HepG2 (cell line): ENCODE measurements around the gene IRF4. TPM values are rescaled to one million over a fixed set of nuclear protein-coding genes. Genes with fewer than 3 reads are reported as not detected.

Experiments used
- ATAC-seq: fragments of 200-7000 bp; cut with Tn5 transposase; 3 replicates; pipeline ENCODE4 v1.9.1; 2020; ENCODE audit warnings: mild to moderate bottlenecking, moderate library complexity
- BruUV-seq: library from RNA; stranded (reverse); fragments of 400-500 nt; replicated peaks from 2 replicates; lab custom pipeline; 2021; lab: Mats Ljungman, UMichigan
- CTCF ChIA-PET: fragments of 300-600 bp; formaldehyde crosslinking; extraction: SDS; loops from one replicate; lab custom pipeline; 2021; ENCODE audit warnings: low total read pairs, inconsistent platforms, low intra/inter-chr PET ratio; lab: Yijun Ruan, JAX
- POLR2A ChIA-PET: fragments of 350-600 bp; sonication (Branson Sonifier 250); formaldehyde crosslinking; loops from one replicate; lab custom pipeline; 2020; ENCODE audit warnings: antibody characterized with exemption, inconsistent platforms; lab: Yijun Ruan, JAX
- DNase-seq: peaks from one replicate; pipeline ENCODE4 v3.0.0-alpha.2; 2015; ENCODE audit warnings: low spot score
- FAIRE-seq: peaks from 3 replicates; lab custom pipeline; 2011; peaks lifted over from hg19 to GRCh38; lab: Jason Lieb, UNC
- H2AFZ ChIP-seq: one replicate; pipeline ENCODE4 v1.6.1; 2011; ENCODE audit warnings: low read length, inconsistent platforms
- H3K27ac ChIP-seq: fragments of 300-600 bp; 3 replicates; pipeline ENCODE4 v1.8.0; 2011; ENCODE audit warnings: mixed run types, mild to moderate bottlenecking, mixed read lengths, low read length, inconsistent platforms; ENCODE audit not compliant: insufficient read depth; ENCODE audit errors: extremely low read length
- H3K27me3 ChIP-seq, 2 experiments: fragments of 200-600 bp in 1 of 2; 2 replicates in 1 of 2; 3 replicates in 1 of 2; pipeline versions ENCODE4 v1.6.0 to v1.8.0; 2011; ENCODE audit warnings: low read length in 2 of 2, mild to moderate bottlenecking in 2 of 2, moderate library complexity in 2 of 2, inconsistent platforms in 1 of 2; ENCODE audit not compliant: insufficient read depth in 2 of 2, control insufficient read depth in 1 of 2
- H3K36me3 ChIP-seq, 2 experiments: fragments of 200-600 bp in 1 of 2; replicated peaks in 1 of 2; 2 replicates in 1 of 2; 3 replicates in 1 of 2; pipeline versions ENCODE4 v1.5.1 to v1.8.0; 2011; ENCODE audit warnings: low read length in 2 of 2, inconsistent platforms in 1 of 2; ENCODE audit not compliant: insufficient read depth in 2 of 2, control insufficient read depth in 1 of 2
- H3K4me1 ChIP-seq: 2 replicates; pipeline ENCODE4 v1.5.1; 2012; ENCODE audit warnings: low read length, inconsistent platforms; ENCODE audit not compliant: insufficient read depth
- H3K4me2 ChIP-seq: 2 replicates; pipeline ENCODE4 v1.6.0; 2011; ENCODE audit warnings: low read depth, low read length, inconsistent platforms
- H3K4me3 ChIP-seq, 3 experiments: fragments of 200-600 bp in 1 of 3; sonication (generic), shearing (Covaris generic) in 1 of 3; replicated peaks in 1 of 3; 2 replicates each; pipeline ENCODE4 v1.5.1; 2011 to 2016; ENCODE audit warnings: low read length in 3 of 3, inconsistent platforms in 2 of 3, low read depth in 2 of 3, mild to moderate bottlenecking in 2 of 3, control low read depth in 1 of 3, mixed read lengths in 1 of 3; ENCODE audit not compliant: insufficient read depth in 1 of 3
- H3K79me2 ChIP-seq: one replicate; pipeline ENCODE4 v1.6.1; 2011; ENCODE audit warnings: low read length, inconsistent platforms; ENCODE audit not compliant: insufficient read depth
- H3K9ac ChIP-seq: 2 replicates; pipeline ENCODE4 v1.6.0; 2011; ENCODE audit warnings: mild to moderate bottlenecking, low read depth, low read length, inconsistent platforms; ENCODE audit not compliant: insufficient read depth
- H3K9me3 ChIP-seq: 2 replicates; pipeline ENCODE4 v1.5.1; 2012; ENCODE audit warnings: mild to moderate bottlenecking, low read length
- H4K20me1 ChIP-seq: 2 replicates; pipeline ENCODE4 v1.6.0; 2011; ENCODE audit warnings: inconsistent platforms, mild to moderate bottlenecking, low read length, moderate library complexity; ENCODE audit not compliant: insufficient read depth
- EZH2 ChIP-seq: conservative IDR thresholded peaks from 2 replicates; pipeline ENCODE4 v1.6.1; 2012; ENCODE audit warnings: mild to moderate bottlenecking, low read depth, low read length, moderate library complexity
- GTF2F1 ChIP-seq: fragments of 150-350 bp; IDR thresholded peaks from 2 replicates; pipeline ENCODE4 v1.6.1; 2014; ENCODE audit warnings: low read length
- HOXD1 ChIP-seq: sonication (generic); formaldehyde crosslinking; IDR thresholded peaks from 2 replicates; pipeline ENCODE4 v1.5.0; 2020; ENCODE audit warnings: missing genetic modification reagents
- KDM5B ChIP-seq: sonication (generic); formaldehyde crosslinking; IDR thresholded peaks from 2 replicates; pipeline ENCODE4 v1.4.0; 2020; ENCODE audit warnings: missing genetic modification reagents, mild to moderate bottlenecking, borderline replicate concordance
- WGBS: methylation state at CpG from one replicate; pipeline ENCODE4 v1.1.6; 2017; ENCODE audit warnings: low lambda C conversion rate; 5-methylcytosine and 5-hydroxymethylcytosine counted together
- in situ Hi-C: cut with HindIII; loops from 2 replicates; pipeline ENCODE4 v1.10.0; 2017; ENCODE audit warnings: low pct_unique_long_range_greater_than_20kb; ENCODE audit not compliant: extremely low pct_ligation_motif_present
- intact Hi-C: fragments of 100-400 bp; cut with micrococcal nuclease; formaldehyde crosslinking; loops from one replicate; pipeline ENCODE4 v1.10.0; 2022; ENCODE audit not compliant: unreplicated experiment
- polyA plus RNA-seq, 8 experiments: library from polyadenylated mRNA; depleted of rRNA in 3 of 8; stranded (reverse) in 7 of 8; unstranded in 1 of 8; fragments of >200 nt; fragmentation: Illumina TruSeq in 4 of 8; extraction: Trizol in 4 of 8; gene quantifications; 2 replicates each; pipeline versions ENCODE4 v1.2.1 to v1.2.3, GENCODE V29; 2011 to 2016; ENCODE audit warnings: low read depth in 4 of 8, missing spikeins in 1 of 8, mixed read lengths in 1 of 8; ENCODE audit not compliant: insufficient read depth in 1 of 8
- total RNA-seq, 5 experiments: library from RNA; depleted of rRNA; stranded (reverse); fragments of >200 nt; fragmentation: Illumina TruSeq; extraction: Trizol; gene quantifications; 2 replicates each; pipeline ENCODE4 v1.2.3, GENCODE V29; 2016; ENCODE audit warnings: low read depth in 1 of 5
- TF ChIP-seq, protein P1 (sequence below): sonication (generic); formaldehyde crosslinking; IDR thresholded peaks from 2 replicates; pipeline ENCODE4 v1.5.0; 2020; ENCODE audit warnings: mild to moderate bottlenecking, missing genetic modification reagents, moderate library complexity

The IRF4 gene
- total and polyA plus RNA-seq, 2 of the 13 experiments (the other 11 are each of a cell fraction or from before 2014, with no cell fraction given), result 0.07 to 0.09 TPM

DNA sequence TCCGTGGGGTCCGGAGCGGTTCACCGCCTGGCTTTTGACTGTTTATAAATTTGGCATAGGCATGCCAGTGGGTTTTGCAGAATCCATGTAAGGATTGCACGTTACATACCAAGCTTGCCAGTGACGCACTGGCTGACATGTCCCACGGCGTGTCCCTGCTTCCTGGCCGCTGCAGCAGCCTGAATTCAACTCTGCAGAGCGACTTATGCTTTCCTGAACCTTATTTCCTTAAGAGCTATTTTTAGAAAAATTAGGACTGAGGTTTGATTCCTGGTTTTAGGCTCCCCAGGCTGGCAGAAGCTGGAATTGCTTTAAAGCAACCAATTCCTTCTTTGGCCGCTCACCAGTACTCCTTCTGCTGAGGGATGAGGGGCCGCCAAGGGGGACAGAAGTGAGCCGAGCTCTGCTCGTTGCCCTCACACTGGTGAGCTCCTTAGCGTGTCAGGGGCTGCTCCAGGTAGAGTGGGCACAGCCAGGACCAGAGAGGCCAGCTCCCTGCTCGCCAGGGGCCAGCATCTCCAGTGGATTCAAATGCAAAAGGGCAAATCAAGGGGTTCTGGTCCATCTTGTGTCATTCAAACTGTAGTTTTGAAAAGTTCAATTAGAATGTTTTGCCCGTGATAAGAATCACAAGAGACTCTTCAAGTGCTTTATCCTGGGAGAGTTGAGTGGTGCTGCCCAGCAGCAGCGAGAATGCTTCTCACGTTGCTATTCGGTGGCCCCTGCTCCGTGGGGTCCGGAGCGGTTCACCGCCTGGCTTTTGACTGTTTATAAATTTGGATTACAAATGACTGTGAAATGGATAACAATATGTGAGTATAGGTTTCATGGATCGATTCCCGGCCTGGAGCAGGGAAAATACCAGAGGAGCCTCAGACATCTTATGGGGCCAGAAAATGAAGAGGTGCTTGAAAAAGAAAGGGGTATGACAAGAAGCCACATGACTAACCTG lies 17.5 kb upstream of the IRF4 start:
- H4K20me1 ChIP-seq, result no peaks in the 10 kb centered on the region; the same call in 1 of the 2 replicates
- no peak overlapping the region for H3K27ac ChIP-seq
- H3K36me3 ChIP-seq, result no peaks in the 10 kb centered on the region
- H3K9me3 ChIP-seq, result no peaks in the 10 kb centered on the region
- no TSS peak for BruUV-seq
- peaks cover 9 to 79% of the 10 kb centered on the region in 2 experiments; a peak in 3 of 5 replicates for H3K27me3 ChIP-seq
- WGBS, result 35% methylated on average over 26 of the region's 26 CpGs
- TF ChIP-seq HOXD1, result no peak
- TF ChIP-seq, protein P1, sequence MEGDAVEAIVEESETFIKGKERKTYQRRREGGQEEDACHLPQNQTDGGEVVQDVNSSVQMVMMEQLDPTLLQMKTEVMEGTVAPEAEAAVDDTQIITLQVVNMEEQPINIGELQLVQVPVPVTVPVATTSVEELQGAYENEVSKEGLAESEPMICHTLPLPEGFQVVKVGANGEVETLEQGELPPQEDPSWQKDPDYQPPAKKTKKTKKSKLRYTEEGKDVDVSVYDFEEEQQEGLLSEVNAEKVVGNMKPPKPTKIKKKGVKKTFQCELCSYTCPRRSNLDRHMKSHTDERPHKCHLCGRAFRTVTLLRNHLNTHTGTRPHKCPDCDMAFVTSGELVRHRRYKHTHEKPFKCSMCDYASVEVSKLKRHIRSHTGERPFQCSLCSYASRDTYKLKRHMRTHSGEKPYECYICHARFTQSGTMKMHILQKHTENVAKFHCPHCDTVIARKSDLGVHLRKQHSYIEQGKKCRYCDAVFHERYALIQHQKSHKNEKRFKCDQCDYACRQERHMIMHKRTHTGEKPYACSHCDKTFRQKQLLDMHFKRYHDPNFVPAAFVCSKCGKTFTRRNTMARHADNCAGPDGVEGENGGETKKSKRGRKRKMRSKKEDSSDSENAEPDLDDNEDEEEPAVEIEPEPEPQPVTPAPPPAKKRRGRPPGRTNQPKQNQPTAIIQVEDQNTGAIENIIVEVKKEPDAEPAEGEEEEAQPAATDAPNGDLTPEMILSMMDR (CRISPR knock-in tag), result 0 out of 2 replicates have a peak, but pooled peaks have one; percentile 4
- TF ChIP-seq GTF2F1, result no peak
- 0 out of 2 replicates have a peak, but pooled peaks have one; percentile 25 for TF ChIP-seq KDM5B (CRISPR knock-in tag)
- 0 out of 2 replicates have a peak, but pooled peaks have one; percentile 40 for TF ChIP-seq EZH2
- no peak for DNase-seq
- CTCF ChIA-PET, result no interaction called here
- H3K79me2 ChIP-seq, result no peaks in the 10 kb centered on the region
- H3K9ac ChIP-seq, result no peak overlapping the region
- no peak overlapping the region for H3K4me3 ChIP-seq
- no peak overlapping the region for H3K4me2 ChIP-seq
- no peak overlapping the region for H2AFZ ChIP-seq
- no peaks in the 10 kb centered on the region for H3K4me1 ChIP-seq
- intact Hi-C loops, result no loop called here
- POLR2A ChIA-PET, result no interaction called here
- ATAC-seq, result no peak
- in situ Hi-C loops, result no loop called here
- FAIRE-seq, result no peak
